ENCODE measurements around the gene HARS2.

DNA sequence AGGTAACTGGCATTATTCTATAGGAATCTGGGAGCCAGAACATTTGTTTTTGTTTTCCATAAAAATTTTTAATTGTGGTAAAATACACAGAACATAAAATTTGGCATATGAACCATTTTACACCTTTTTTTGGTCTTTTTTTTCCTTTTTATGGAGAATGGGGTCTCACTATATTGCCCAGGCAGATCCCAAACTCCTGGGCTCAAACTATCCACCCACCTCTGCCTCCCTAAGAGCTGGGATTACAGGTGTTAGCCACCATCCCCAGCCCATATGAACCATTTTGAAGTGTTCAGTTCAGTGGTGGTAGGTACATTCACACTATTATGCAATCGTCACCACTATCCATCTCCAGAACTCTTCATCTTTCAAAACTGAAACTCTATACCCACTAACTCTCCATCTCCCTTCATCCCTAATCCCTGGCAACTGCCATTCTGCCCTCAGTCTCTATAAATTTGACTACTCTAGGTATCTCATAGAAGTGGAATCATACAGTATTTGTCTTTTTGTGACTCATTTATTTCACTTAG is 22.4 kb downstream of the HARS2 start:
- TF ChIP-seq, protein P1, sequence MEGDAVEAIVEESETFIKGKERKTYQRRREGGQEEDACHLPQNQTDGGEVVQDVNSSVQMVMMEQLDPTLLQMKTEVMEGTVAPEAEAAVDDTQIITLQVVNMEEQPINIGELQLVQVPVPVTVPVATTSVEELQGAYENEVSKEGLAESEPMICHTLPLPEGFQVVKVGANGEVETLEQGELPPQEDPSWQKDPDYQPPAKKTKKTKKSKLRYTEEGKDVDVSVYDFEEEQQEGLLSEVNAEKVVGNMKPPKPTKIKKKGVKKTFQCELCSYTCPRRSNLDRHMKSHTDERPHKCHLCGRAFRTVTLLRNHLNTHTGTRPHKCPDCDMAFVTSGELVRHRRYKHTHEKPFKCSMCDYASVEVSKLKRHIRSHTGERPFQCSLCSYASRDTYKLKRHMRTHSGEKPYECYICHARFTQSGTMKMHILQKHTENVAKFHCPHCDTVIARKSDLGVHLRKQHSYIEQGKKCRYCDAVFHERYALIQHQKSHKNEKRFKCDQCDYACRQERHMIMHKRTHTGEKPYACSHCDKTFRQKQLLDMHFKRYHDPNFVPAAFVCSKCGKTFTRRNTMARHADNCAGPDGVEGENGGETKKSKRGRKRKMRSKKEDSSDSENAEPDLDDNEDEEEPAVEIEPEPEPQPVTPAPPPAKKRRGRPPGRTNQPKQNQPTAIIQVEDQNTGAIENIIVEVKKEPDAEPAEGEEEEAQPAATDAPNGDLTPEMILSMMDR (IDR thresholded peaks at IDR 0.05 in 4 of 5, conservative IDR thresholded peaks at IDR 0.05 in 1 of 5): no peak
- no peak for TF ChIP-seq POLR2A (IDR thresholded peaks at IDR 0.05)
